ENCODE data around the gene HELZ. TPM values are rescaled to one million over a fixed set of nuclear protein-coding genes. Genes with fewer than 3 reads are reported as not detected.
A peak's percentile ranks its signal among the peaks of the same experiment; 100 is the strongest.
"Not testable (repeated sequence)": the region's sequence is repeated elsewhere in the genome, so short reads cannot be mapped to it uniquely, and the experiment has no call there.

Gene HELZ
- total RNA-seq, 2 donors from 2014 or later: 52.3 to 53.5 TPM

DNA sequence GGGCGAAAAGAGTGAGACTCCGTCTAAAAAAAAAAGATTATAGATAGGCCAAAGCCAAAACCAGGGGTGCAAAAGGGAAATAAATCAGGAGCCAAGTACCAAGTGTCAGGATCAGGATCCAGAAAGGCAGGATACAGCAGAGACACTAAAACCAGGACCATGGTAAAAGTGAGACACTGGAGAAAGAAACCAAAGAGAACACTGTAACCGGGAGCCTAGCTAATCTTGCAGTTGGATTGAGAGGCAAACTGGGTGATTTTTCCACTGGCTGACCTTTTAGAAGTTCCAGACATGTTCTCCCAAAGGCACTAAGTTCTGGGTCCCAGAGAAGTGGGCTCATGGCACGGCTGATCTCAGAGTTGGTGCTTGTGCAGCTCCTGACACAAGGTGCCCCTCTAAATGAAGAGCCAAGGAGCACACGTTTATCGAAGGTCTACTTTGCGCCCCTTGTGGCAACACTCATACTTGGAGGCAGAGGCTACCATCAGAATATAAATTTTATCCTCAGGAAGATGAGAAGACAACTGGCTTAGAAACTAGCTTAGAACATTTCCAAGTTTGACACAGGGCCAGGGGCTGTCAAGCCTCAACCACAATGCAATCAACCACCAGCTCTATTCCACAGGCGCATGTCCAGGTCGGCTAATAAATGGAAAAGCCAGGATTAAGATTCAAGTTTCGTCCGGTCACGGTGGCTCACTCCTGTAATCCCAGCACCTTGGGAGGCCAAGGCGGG, 27.5 kb upstream of the HELZ start:
- peak; percentile 41 for DNase-seq (ENCODE audit: low spot score)

DNA sequence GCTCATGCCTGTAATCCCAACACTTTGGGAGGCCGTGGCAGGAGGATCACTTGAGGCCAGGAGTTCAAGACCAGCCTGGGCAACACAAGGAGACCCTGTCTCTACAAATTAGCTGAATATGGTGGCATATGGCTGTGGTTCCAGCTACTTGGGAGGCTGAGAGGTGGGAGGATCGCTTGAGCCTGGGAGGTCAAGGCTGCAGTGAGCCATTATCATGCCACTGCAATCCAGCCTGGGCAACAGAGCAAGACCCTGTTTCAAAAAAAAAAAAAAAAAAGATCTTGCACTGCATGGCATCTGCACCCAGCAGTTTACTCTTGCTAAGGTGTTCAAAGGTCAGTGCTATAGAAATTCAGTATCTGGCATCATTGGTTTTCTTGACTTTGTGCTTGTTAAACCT, 26.2 kb upstream of the HELZ start:
- intact Hi-C loops (cut with DNase I): loop anchor here in 1 of 2 donors (1.0 kb wide), 1 partner anchor 23 kb away; no protein-coding TSS in a partner anchor
- peak; percentile 19 for DNase-seq (ENCODE audit: low spot score)

More for the DNA sequence above, 27.5 kb upstream of the HELZ start:
- intact Hi-C loops (cut with DNase I): no loop called here

DNA sequence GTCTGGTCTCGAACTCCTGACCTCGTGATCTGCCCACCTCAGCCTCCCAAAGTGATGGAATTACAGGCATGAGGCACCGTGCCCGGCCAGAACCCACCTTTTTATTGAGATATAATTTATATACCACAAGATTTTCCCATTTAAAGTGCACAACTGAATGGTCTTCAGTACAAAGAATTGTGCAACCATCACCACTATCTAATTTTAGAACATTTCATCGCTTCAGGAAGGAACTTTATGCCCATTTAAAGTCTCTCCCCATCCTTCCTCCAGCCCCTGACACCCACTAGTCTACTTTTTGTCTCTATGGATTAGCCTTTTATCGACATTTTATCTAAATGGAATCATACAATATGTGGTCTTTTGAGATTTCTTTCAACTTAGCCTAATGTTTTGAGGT, 25.4 kb upstream of the HELZ start:
- DNase-seq (ENCODE audit: low spot score): peak; percentile 28
- intact Hi-C loops (cut with DNase I): no loop called here

DNA sequence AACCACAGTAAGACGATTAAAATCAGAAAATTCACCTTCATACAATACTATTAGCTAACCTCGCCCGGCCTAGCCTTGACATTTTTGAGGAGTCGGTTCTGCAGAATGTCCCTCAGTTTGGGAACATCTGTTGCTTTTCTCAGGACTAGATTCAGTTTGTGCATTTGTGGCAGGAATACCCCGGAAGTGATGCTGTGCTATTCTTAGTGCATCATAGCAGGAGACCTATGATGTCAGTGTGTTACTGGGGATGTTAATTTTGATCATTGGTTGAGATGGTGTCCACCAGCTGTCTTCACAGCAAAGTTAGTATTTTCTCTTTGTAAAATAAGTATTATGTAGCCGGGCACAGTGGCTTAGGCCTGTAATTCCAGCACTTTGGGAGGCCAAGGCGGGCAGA, 21.5 kb upstream of the HELZ start:
- DNase-seq (ENCODE audit: low spot score): no peak
- intact Hi-C loops (cut with DNase I): no loop called here

DNA sequence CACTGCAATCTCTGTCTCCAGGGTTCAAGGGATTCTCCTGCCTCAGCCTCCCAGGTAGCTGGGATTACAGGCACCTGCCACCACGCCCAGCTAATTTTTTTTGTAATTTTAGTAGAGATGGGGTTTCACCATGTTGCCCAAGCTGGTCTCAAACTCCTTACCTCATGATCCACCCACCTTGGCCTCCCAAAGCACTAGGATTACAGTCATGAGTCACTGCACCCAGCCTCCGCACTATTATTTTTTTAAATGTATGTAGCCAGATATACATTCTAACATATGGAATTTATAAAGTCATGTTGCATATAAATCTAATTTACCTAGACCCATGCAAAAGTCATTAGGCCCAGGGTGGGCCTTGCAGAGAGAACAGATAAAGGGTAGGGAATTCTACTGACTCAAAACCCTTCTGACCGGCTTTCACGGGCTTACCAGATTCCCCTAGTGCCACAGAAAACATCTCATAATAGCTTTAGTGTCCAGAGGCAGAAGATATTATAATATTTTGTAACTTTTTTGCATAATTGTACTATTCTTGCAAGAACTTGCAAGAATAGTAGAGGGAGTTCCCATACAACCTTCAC, 20.5 kb upstream of the HELZ start:
- intact Hi-C loops (cut with DNase I): no loop called here
- no peak for DNase-seq (ENCODE audit: low spot score)

DNA sequence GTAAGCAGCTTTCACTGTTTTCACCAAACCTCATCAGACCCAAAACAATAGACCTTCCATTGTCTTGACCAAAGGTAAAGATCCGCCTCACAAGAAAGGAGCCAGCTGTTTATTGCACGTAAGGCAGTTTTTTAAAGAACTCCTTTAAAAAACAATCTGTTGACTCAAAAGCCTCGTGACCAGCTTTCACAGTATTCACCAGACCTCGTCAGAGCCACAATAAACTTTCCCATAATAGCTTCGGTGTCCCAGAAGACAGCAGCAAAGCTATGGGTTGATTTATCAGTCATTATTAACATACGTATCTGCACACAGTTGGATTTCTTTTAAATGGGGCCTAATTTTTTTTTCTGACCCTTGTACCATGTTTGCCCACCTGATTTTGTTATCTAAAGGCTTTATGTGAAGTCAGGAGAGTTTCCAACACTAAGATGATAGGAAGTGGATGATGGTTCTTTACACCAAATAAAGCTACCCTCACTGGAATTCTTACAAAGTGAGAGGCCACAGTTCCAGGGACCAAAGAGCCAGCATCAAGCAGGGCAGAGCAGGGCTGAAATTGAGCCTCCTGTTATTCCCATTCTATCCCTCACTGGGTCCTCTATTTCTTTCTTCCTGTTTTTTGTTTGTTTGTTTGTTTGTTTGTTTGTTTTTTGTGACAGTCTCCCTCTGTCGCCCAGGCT, 17.6 kb upstream of the HELZ start:
- intact Hi-C loops (cut with DNase I): no loop called here

DNA sequence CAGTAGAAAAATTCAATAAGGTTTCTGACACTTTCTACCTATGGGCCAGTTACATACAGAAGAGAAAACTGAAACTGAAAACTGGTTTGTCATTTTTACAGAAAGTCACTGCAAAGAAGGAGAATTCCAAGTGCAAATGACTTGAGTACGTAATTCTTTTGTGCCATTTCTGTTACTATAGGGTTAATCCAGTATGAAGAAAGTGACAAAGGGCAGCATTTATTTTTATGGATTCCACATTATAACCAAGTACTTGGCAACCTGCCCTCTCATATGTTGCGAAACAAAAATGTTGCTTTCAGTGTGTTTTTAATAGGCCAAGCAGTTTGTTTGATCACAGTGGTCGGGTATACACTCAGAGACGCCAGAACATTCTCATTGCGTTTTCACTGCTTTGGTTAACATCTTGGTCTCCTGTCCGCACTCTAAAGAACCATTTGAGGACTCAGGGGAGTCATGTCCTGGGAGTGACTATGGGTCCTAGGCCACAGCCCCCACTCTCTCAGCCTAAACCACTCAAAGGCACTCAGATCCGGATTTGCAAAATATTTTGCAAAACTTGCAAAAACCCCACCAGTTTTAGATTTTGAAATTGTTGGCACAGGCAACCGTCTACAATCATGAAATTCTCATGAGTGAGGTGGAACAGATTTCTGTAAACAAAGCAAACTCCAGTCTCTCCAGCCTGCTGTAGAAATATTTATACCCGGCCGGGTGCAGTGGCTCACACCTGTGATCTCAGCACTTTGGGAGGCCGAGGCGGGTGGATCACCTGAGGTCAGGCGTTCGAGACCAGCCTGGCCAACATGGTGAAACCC, 15.4 kb upstream of the HELZ start:
- intact Hi-C loops (cut with DNase I): no loop called here
- no peak for DNase-seq (ENCODE audit: low spot score)

More for the DNA sequence above, 17.6 kb upstream of the HELZ start:
- DNase-seq (ENCODE audit: low spot score): no peak

DNA sequence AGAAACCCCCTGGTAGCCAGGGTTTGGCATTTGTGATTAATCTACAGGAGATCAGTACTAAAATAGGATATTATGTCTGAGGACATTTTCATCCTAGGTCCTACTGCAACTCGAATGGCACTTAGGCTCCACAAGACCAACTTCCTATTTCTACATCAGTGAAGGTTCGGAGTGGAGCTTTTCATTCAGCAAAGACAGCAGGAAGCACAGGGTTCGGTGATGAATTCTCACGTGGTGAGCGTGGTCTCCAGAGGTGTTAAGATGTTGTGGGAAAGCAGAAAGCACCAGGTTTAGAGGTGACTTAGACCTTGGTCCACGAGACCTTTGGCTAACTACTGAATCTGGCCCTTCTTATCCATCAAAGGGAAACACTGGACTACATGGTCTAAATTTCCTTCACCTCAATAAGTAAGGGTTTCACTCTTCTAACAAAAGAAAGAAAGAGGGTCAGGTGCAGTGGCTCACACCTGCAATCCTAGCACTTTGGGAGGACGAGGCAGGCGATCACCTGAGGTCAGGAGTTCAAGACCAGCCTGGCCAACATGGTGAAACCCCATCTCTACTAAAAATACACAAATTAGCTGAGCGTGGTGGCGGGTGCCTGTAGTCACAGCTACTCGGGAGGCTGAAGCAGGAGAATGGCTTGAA, 13.9 kb upstream of the HELZ start:
- no peak for DNase-seq (ENCODE audit: low spot score)
- intact Hi-C loops (cut with DNase I): no loop called here

DNA sequence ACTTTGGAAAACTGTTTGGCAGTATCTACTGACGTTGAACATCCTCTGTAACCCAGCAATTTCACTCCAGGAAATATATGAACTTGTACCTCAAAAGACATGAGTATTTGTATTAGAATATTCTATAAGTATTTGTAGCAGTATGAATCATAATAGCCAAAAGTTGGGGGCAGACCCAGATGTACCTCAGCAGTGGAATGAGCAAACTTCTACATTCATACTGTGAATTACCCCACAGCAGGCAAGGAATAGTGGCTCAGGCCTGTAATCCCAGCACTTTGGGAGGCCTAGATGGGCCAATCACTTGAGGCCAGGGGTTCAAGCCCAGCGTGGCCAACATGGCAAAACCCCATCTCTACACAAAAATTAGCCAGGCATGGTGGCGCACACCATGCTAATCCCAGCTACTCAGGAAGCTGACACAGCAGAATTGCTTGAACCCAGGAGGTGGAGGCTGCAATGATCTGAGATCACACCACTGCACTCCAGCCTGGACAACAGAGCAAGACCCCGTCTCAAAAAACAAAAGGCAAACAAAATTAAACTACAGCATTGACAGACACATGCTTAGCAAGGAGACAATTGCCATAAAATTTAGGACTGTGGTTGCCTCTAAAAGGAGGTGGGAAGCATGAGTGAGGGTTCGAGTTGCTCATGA, 11.2 kb upstream of the HELZ start:
- intact Hi-C loops (cut with DNase I): no loop called here
- no peak for DNase-seq (ENCODE audit: low spot score)

DNA sequence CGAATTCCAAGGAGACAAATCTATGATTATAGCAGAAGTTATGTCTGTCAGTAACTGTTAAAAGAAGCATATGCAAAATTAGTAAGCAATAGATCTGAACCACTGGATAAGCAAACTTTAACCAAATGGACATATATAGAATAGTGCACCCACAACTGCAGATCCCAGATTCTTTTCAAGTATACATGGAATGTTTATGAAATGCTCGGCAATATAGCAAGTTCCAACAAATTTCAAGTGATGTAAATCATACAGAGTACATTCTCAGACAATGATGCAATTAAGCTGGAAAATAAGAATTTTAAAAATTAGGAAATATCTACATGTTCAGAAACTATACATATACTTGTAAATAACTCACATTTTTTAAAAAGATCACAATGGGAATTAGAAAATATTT, 8.4 kb upstream of the HELZ start:
- DNase-seq (ENCODE audit: low spot score): no peak
- intact Hi-C loops (cut with DNase I): loop anchor here in 1 of 2 donors (5.0 kb wide), 1 partner anchor 1374 kb away; no protein-coding TSS in a partner anchor

DNA sequence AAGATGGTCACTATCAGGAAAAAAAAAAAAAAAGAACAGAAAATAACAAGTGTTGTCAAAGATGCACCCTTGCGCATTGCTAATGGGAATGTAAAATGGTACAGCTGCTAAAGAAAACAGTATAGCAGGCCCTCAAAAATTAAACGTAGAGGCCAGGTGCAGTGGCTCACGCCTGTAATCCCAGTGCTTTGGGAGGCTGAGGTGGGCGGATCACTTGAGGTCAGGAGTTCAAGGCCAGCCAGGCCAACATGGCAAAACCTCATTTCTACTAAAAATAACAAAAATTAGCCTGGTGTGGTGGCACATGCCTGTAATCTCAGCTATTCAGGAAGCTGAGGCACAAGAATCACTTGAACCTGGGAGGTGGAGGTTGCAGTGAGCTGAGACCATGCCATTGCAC, 6.6 kb upstream of the HELZ start:
- intact Hi-C loops (cut with DNase I): loop anchor here in 1 of 2 donors (5.0 kb wide), 1 partner anchor 1376 kb away; no protein-coding TSS in a partner anchor

DNA sequence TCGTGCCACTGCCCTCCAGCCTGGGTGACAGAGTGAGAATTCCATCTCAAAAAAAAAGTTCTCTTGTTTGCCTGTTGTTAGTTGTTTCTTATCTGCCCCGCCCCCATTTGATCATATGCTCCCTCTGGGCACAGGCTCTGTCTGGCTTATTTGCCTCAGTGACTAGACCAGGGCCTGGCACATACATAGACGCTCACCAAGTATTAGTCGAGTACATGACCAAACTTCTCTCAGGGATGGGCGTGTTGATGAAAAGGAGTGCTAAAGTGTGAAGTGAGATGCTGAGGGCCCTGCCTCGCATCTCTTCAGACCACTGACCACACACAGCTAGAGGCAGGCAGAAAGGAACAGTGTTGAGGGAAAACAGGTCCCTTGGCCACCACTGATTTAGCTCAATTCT, 3.3 kb upstream of the HELZ start:
- intact Hi-C loops (cut with DNase I): loop anchor here in 1 of 2 donors (1.0 kb wide), 1 partner anchor 23 kb away; no protein-coding TSS in a partner anchor
- no peak for DNase-seq (ENCODE audit: low spot score)

More for the DNA sequence above, 6.6 kb upstream of the HELZ start:
- DNase-seq (ENCODE audit: low spot score): not testable (repeated sequence)

DNA sequence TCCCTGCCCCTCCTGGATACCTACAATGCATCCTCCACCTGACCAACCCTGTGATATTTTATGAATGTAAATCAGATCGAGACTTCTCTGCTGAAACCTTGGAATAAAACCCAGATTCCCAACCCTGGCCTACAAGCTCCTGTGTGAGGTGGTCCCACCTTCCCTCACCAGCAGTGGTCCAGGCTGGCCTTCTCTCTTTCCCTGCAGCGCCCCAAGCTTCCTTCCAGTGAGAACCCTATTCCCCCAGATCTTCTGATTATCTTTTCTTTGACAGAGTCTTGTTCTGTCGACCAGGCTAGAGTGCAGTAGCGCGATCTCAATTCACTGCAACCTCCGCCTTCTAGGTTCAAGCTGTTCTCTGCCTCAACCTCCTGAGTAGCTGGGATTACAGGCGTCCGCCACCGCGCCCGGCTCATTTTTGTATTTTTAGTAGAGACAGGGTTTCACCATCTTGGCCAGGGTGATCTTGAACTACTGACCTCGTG, 2.5 kb upstream of the HELZ start:
- no peak for DNase-seq (ENCODE audit: low spot score)

DNA sequence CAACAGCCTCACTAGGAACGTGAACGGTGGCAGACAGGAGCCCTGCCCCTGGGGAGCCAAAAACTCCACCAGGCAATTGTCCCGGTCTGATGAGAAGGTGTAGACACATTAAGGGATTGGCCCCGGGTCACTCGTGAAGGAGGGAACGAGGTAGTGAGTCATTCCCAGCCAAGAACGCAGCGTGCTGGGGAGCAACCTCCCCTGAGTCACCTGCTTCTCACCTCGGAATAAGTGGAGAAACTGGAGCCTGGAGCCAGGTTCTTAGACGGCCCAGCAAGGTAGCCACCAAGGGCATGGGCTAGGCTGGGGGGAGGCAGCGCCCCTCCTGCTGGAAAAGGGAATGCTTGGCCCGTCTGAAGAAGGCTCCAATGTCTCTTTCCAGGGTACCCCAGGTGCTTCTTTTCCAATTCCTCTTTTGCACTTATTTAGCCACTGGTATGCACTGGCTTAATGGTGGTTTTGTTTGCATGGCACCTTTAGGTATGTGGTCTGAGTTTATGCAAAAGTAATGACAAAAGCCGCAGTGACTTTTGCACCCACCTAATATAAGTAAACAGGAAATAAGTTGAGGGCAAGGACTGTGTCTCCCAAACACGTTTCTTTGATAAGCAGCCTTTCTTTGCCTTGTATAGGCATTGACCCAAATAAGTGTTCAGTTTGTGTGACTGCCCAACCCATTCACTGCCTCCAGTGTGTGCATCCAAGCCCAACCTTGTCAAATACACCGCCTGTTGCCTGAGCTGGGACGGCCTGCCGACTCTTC, 1.8 kb upstream of the HELZ start:
- DNase-seq (ENCODE audit: low spot score): no peak
- intact Hi-C loops (cut with DNase I): no loop called here

More for the DNA sequence above, 2.5 kb upstream of the HELZ start:
- intact Hi-C loops (cut with DNase I): no loop called here

DNA sequence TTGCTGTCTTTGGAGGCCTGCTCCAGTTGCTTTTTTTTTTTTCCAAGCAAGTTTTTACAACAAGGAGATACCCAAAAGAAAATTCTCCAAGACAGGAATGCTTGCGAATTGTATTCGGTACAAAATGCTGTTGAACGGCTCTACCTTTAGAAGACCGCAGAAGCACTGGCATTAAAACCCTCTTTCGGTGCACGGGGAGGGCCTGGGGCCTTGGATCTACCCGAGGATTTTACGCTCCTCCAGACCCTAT, 1.3 kb upstream of the HELZ start:
- DNase-seq (ENCODE audit: low spot score): no peak
- intact Hi-C loops (cut with DNase I): no loop called here

DNA sequence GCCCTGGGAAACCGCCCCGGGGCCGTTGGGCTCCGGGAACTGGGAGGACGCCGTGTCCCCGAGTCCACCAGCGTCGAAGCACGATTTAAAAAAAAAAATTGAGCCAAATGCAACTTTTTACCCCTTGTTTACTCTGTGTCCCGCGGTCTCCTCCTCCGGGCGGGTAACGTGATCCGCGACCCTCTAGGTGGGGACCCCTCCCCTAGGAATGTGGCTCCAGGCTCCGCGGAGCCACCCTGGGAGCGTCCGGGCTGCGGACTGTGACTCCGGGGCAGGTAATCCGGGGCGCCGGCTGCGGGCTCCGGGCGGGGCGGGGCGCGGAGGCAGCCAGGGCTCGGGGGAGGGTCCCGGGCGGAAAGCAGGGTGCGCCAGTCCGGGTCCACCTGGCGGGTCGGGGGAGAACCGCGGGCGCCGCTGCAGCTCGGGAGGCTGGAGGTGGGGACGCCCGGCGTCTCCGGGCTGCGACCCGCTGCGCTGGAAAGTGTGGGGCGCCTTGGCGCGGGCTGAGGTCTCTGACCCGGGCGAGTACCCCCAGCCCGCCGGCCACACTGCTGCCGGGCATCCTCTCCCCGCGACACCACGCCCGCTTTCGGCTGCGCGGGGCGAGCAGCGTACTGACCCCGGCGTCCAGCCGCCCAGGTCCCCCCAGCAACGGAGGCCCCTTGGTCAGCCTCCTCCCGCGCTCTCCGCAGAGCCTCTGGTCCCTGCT, 852 bp upstream of the HELZ start:
- intact Hi-C loops (cut with DNase I): no loop called here
- no peak for DNase-seq (ENCODE audit: low spot score)

DNA sequence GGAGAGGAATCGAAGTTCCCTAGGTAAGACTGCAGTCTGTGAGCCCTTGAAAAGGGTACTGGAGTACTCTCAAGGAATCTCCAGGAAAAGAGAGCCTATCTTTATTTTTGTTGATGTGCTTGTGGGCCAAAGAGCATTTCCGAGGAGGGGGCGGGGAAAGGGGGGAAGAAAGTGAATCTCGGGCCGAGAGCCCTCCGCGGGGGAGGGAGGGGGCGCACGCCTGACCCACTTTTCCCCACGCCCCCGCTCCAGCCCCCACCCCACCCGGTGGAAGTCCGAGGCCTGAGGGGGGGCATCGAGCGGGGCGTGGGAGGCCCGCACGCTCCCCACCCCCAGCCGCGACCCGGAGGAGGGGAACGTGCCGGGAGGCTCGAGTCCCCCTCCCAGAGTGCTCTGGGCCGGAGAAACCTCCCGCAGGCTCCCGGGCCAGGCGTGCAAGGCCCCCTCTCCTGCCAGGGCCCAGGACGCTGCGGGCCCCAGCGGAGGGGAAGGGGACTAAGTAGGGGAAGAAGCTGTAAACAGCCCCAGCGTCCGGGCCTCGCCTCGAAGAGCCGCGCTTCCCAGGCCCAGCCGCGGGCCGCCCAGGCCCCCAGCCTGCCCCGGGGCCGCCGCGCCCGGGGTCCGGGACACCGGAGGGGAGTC, 444 bp downstream of the HELZ start:
- intact Hi-C loops (cut with DNase I): no loop called here
- DNase-seq (ENCODE audit: low spot score): no peak

All from posterior vena cava (tissue), 2 donors.